ENCODE results near the gene SESN1. TPM values are rescaled to one million over a fixed set of nuclear protein-coding genes. Genes with fewer than 3 reads are reported as not detected.

Gene SESN1
- total and polyA plus RNA-seq, 2 donors (not counting 1 experiment from before 2014, with no cell fraction given), result 16.2 to 28.6 TPM

DNA sequence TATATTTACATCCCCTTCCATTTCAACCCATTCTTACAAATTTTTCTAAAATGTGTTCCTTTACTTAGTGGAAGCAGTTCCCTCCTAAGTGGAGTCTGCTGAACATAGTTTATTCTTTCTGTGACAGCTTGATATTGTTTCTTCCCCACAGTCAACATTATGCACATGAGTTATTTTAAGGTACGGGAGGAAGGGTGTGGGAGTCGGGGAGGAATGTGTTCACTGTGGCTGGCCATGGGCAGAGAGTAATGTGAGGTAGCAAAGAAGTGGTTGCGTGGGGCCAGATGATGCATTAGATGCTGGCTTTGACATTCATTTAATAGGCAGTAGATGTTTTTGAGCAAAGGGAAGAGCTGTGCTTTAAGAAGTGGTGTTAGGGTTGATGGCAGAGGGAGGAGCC lies 148.0 kb downstream of the SESN1 start:
- intact Hi-C loops (cut with micrococcal nuclease), result no loop called here
- WGBS (ENCODE audit: insufficient coverage), result 66% methylated on average over 3 of the region's 3 CpGs
- POLR2A ChIA-PET, result no interaction called here

GRCh38 chr6:108945681-108946159 lies 148.9 kb downstream of the SESN1 start:
- H3K9me3 ChIP-seq (ENCODE audit: control extremely low read depth in 1 of 3, control insufficient read depth in 2 of 3, insufficient read depth in 1 of 3, low read length in 2 of 3), result no peaks in the 10 kb centered on the region
- POLR2A ChIA-PET, result no interaction called here
- H4K20me1 ChIP-seq (ENCODE audit: control insufficient read depth, insufficient read depth, low read length, poor library complexity, severe bottlenecking), result no peaks in the 10 kb centered on the region
- no peak for ATAC-seq (ENCODE audit: low read depth)
- H3K36me3 ChIP-seq (replicated peaks in 1 of 2; ENCODE audit: control extremely low read depth in 1 of 2, control insufficient read depth in 1 of 2, extremely low read depth in 1 of 2, insufficient read depth in 2 of 2, low read length in 1 of 2), result no peaks in the 10 kb centered on the region
- Mint-ChIP-seq H3K9me3 (ENCODE audit: insufficient read depth) (no peaks in the 10 kb centered on the region), H3K27ac (no peak overlapping the region), H3K27me3 (no peaks in the 10 kb centered on the region), H3K4me3 (no peak overlapping the region), H3K4me1 (peaks cover 33% of the 10 kb centered on the region)
- H3K4me2 ChIP-seq (replicated peaks; ENCODE audit: low read depth, low read length, poor library complexity, severe bottlenecking), result no peak overlapping the region
- no peaks in the 10 kb centered on the region for H3K79me2 ChIP-seq (ENCODE audit: control insufficient read depth, insufficient read depth, low read length)
- peaks cover 26 to 27% of the 10 kb centered on the region in 2 donors for H3K4me1 ChIP-seq (ENCODE audit: control insufficient read depth in 2 of 2, insufficient read depth in 2 of 2, low read length in 2 of 2)
- CTCF ChIA-PET, result no interaction called here
- WGBS (ENCODE audit: insufficient coverage), result 96% methylated on average over 9 of the region's 10 CpGs
- TF ChIP-seq EZH2 (IDR thresholded peaks at IDR 0.05; ENCODE audit: borderline replicate concordance, insufficient read depth, low read depth, low read length, poor library complexity, severe bottlenecking), result no peak
- no peak for TF ChIP-seq CTCF (IDR thresholded peaks at IDR 0.05)
- no peak overlapping the region for H3K9ac ChIP-seq (ENCODE audit: low read length)
- no peak overlapping the region for H3K27ac ChIP-seq (ENCODE audit: low read length in 2 of 2)
- intact Hi-C loops (cut with micrococcal nuclease), result no loop called here
- no peaks in the 10 kb centered on the region for H3K27me3 ChIP-seq (replicated peaks in 1 of 4; ENCODE audit: control extremely low read depth in 1 of 4, control insufficient read depth in 3 of 4, insufficient read depth in 4 of 4, low read length in 3 of 4)
- no peak for DNase-seq
- no peak overlapping the region for H3K4me3 ChIP-seq (ENCODE audit: control extremely low read depth in 1 of 5, extremely low read depth in 1 of 5, insufficient read depth in 1 of 5, low read depth in 2 of 5, low read length in 4 of 5)
- no peak overlapping the region for H2AFZ ChIP-seq (ENCODE audit: insufficient read depth, low read depth, low read length, poor library complexity, severe bottlenecking)

More for the DNA sequence above, 148.0 kb downstream of the SESN1 start:
- Histone ChIP-seq H3K4me1 (ENCODE audit: control insufficient read depth in 2 of 2, insufficient read depth in 2 of 2, low read length in 2 of 2) (peaks cover 26 to 27% of the 10 kb centered on the region in 2 donors), H3K27ac (ENCODE audit: low read length in 2 of 2) (no peak overlapping the region), H2AFZ (ENCODE audit: insufficient read depth, low read depth, low read length, poor library complexity, severe bottlenecking) (no peak overlapping the region), H4K20me1 (ENCODE audit: control insufficient read depth, insufficient read depth, low read length, poor library complexity, severe bottlenecking) (no peaks in the 10 kb centered on the region), H3K4me2 (replicated peaks; ENCODE audit: low read depth, low read length, poor library complexity, severe bottlenecking) (no peak overlapping the region), H3K36me3 (replicated peaks in 1 of 2; ENCODE audit: control extremely low read depth in 1 of 2, control insufficient read depth in 1 of 2, extremely low read depth in 1 of 2, insufficient read depth in 2 of 2, low read length in 1 of 2) (no peaks in the 10 kb centered on the region), H3K9me3 (ENCODE audit: control extremely low read depth in 1 of 3, control insufficient read depth in 2 of 3, insufficient read depth in 1 of 3, low read length in 2 of 3) (no peaks in the 10 kb centered on the region), H3K79me2 (ENCODE audit: control insufficient read depth, insufficient read depth, low read length) (no peaks in the 10 kb centered on the region), H3K4me3 (ENCODE audit: control extremely low read depth in 1 of 5, extremely low read depth in 1 of 5, insufficient read depth in 1 of 5, low read depth in 2 of 5, low read length in 4 of 5) (no peak overlapping the region), H3K27me3 (replicated peaks in 1 of 4; ENCODE audit: control extremely low read depth in 1 of 4, control insufficient read depth in 3 of 4, insufficient read depth in 4 of 4, low read length in 3 of 4) (no peaks in the 10 kb centered on the region), H3K9ac (ENCODE audit: low read length) (no peak overlapping the region)
- TF ChIP-seq EZH2 (IDR thresholded peaks at IDR 0.05; ENCODE audit: borderline replicate concordance, insufficient read depth, low read depth, low read length, poor library complexity, severe bottlenecking) (no peak), CTCF (IDR thresholded peaks at IDR 0.05) (no peak)
- H3K27me3 Mint-ChIP-seq, result no peaks in the 10 kb centered on the region
- CTCF ChIA-PET, result no interaction called here
- DNase-seq (no peak), ATAC-seq (ENCODE audit: low read depth) (no peak)
- no peak overlapping the region for H3K27ac Mint-ChIP-seq
- no peak overlapping the region for H3K4me3 Mint-ChIP-seq
- H3K9me3 Mint-ChIP-seq (ENCODE audit: insufficient read depth), result no peaks in the 10 kb centered on the region
- peaks cover 33% of the 10 kb centered on the region for H3K4me1 Mint-ChIP-seq
